ENCODE measurements around the gene ARNT2. TPM values are rescaled to one million over a fixed set of nuclear protein-coding genes. Genes with fewer than 3 reads are reported as not detected.

ARNT2 gene
- total and polyA plus RNA-seq, 2 of the 13 experiments (the other 11 are each of a cell fraction or from before 2014, with no cell fraction given), result 0.69 to 1.7 TPM

- ChIA-PET POLR2A (no interaction called here), CTCF (ENCODE audit: low intra/inter-chr PET ratio, low total read pairs) (no interaction called here)
- FAIRE-seq (no peak), ATAC-seq (no peak), DNase-seq (ENCODE audit: low spot score) (no peak)
- Histone ChIP-seq H3K4me2 (ENCODE audit: low read depth, low read length) (no peak overlapping the region), H2AFZ (ENCODE audit: low read length) (no peak overlapping the region), H3K27ac (ENCODE audit: extremely low read length, insufficient read depth, low read length) (no peak overlapping the region), H3K9me3 (ENCODE audit: low read length) (no peaks in the 10 kb centered on the region), H3K4me1 (ENCODE audit: insufficient read depth, low read length) (peaks cover 6% of the 10 kb centered on the region; the same call in 1 of the 2 replicates), H3K9ac (ENCODE audit: insufficient read depth, low read depth, low read length) (no peak overlapping the region), H3K4me3 (replicated peaks in 1 of 3; ENCODE audit: insufficient read depth in 1 of 3, low read depth in 2 of 3, low read length in 3 of 3) (no peak overlapping the region), H4K20me1 (ENCODE audit: insufficient read depth, low read length) (no peaks in the 10 kb centered on the region), H3K79me2 (ENCODE audit: insufficient read depth, low read length) (no peaks in the 10 kb centered on the region), H3K27me3 (ENCODE audit: control insufficient read depth in 1 of 2, insufficient read depth in 2 of 2, low read length in 2 of 2) (peaks cover 0 to 2% of the 10 kb centered on the region in 2 experiments; a peak in 2 of 5 replicates), H3K36me3 (replicated peaks in 1 of 2; ENCODE audit: control insufficient read depth in 1 of 2, insufficient read depth in 2 of 2, low read length in 2 of 2) (no peaks in the 10 kb centered on the region)
- WGBS (ENCODE audit: low lambda C conversion rate), result 50% methylated on average over 1 of the region's 1 CpG
- in situ Hi-C loops (cut with HindIII; ENCODE audit: extremely low pct_ligation_motif_present, low pct_unique_long_range_greater_than_20kb) (no loop called here), intact Hi-C loops (cut with micrococcal nuclease; ENCODE audit: unreplicated experiment) (no loop called here)
- no peak for TF ChIP-seq GABPA (IDR thresholded peaks at IDR 0.05; ENCODE audit: low read depth, low read length)
- no peak for TF ChIP-seq GABPA (CRISPR knock-in tag; IDR thresholded peaks at IDR 0.05; ENCODE audit: low read depth)
- no peak for TF ChIP-seq ADNP (CRISPR knock-in tag; IDR thresholded peaks at IDR 0.05)
- TF ChIP-seq ZNF530 (CRISPR knock-in tag; IDR thresholded peaks at IDR 0.05; ENCODE audit: low read depth), result no peak
- TF ChIP-seq ZNF3 (CRISPR knock-in tag; IDR thresholded peaks at IDR 0.05), result no peak
- TF ChIP-seq ZNF777 (CRISPR knock-in tag; IDR thresholded peaks at IDR 0.05), result no peak
- no peak for TF ChIP-seq HIC2 (CRISPR knock-in tag; IDR thresholded peaks at IDR 0.05; ENCODE audit: low read depth)
- TF ChIP-seq MEIS2 (CRISPR knock-in tag; IDR thresholded peaks at IDR 0.05), result no peak
- TF ChIP-seq ARNT (IDR thresholded peaks at IDR 0.05), result no peak
- TF ChIP-seq ARID3A (IDR thresholded peaks at IDR 0.05; ENCODE audit: low read depth, low read length), result no peak
- no peak for TF ChIP-seq NCOR1 (IDR thresholded peaks at IDR 0.05; ENCODE audit: borderline replicate concordance, low read length)
- TF ChIP-seq ZNF225 (CRISPR knock-in tag; IDR thresholded peaks at IDR 0.05), result no peak
- no TSS peak for BruUV-seq (replicated peaks)
These were observed 7.7 kb downstream of the ARNT2 start for GRCh38 chr15:80411788-80412288.

All from HepG2 (cell line).